Ramos (cell line): ENCODE measurements around the gene CD81.
"Not testable (repeated sequence)": the region's sequence is repeated elsewhere in the genome, so short reads cannot be mapped to it uniquely, and the experiment has no call there.

Experiments
- in situ Hi-C: fragments of 300-500 bp; cut with MboI; formaldehyde crosslinking; loops from one replicate; pipeline ENCODE4 v1.14.3; 2022; ENCODE audit warnings: low sequenced_read_pairs; ENCODE audit not compliant: unreplicated experiment

The CD81 gene

GRCh38 chr11:2355000-2355644, 22.0 kb upstream of the CD81 start:
- in situ Hi-C loops: no loop called here

- in situ Hi-C loops: no loop called here
These were observed 19.9 kb upstream of the CD81 start for GRCh38 chr11:2357246-2357645.

GRCh38 chr11:2357651-2358050, 19.5 kb upstream of the CD81 start:
- in situ Hi-C loops: not testable (repeated sequence)

- in situ Hi-C loops: no loop called here
These were observed 18.2 kb upstream of the CD81 start for GRCh38 chr11:2358754-2359442.

GRCh38 chr11:2359557-2359956, 17.6 kb upstream of the CD81 start:
- in situ Hi-C loops: no loop called here

- in situ Hi-C loops: no loop called here
These were observed 16.9 kb upstream of the CD81 start for GRCh38 chr11:2360081-2360642.

- in situ Hi-C loops: no loop called here
These were observed 15.5 kb upstream of the CD81 start for GRCh38 chr11:2361565-2361964.

- in situ Hi-C loops: no loop called here
These were observed 14.7 kb upstream of the CD81 start for GRCh38 chr11:2362414-2362813.

- in situ Hi-C loops: no loop called here
These were observed 14.0 kb upstream of the CD81 start for GRCh38 chr11:2363130-2363529.

- in situ Hi-C loops: no loop called here
These were observed 13.3 kb upstream of the CD81 start for GRCh38 chr11:2363577-2364370.

GRCh38 chr11:2364386-2364785, 12.7 kb upstream of the CD81 start:
- in situ Hi-C loops: not testable (repeated sequence)

GRCh38 chr11:2365571-2366210, 11.4 kb upstream of the CD81 start:
- in situ Hi-C loops: no loop called here

GRCh38 chr11:2366276-2366675, 10.8 kb upstream of the CD81 start:
- in situ Hi-C loops: no loop called here

- in situ Hi-C loops: no loop called here
These were observed 10.4 kb upstream of the CD81 start for GRCh38 chr11:2366733-2367132.

GRCh38 chr11:2367266-2368160, 9.6 kb upstream of the CD81 start:
- in situ Hi-C loops: no loop called here

- in situ Hi-C loops: no loop called here
These were observed 8.8 kb upstream of the CD81 start for GRCh38 chr11:2368178-2368850.

GRCh38 chr11:2368851-2369180, 8.3 kb upstream of the CD81 start:
- in situ Hi-C loops: no loop called here

GRCh38 chr11:2369320-2369719, 7.8 kb upstream of the CD81 start:
- in situ Hi-C loops: no loop called here

GRCh38 chr11:2369896-2370295, 7.2 kb upstream of the CD81 start:
- in situ Hi-C loops: no loop called here
